Hepatocyte (in vitro differentiated cells): ENCODE measurements around the gene PAPPA2.

Experiments
- EZH2 ChIP-seq: fragments of 200-600 bp; sonication (generic); IDR thresholded peaks from 2 replicates; pipeline ENCODE4 v1.6.1; 2016; ENCODE audit warnings: antibody characterized with exemption, mild to moderate bottlenecking, borderline replicate concordance
- EZH2phosphoT487 ChIP-seq: fragments of 200-600 bp; sonication (generic); IDR thresholded peaks from one replicate; pipeline ENCODE4 v1.6.1; 2018; ENCODE audit warnings: antibody characterized with exemption, mild to moderate bottlenecking, low read depth, moderate library complexity; ENCODE audit not compliant: unreplicated experiment, severe bottlenecking
- TF ChIP-seq, protein P1 (sequence below): fragments of 200-600 bp; sonication (generic); IDR thresholded peaks from 2 replicates; pipeline ENCODE4 v1.5.1; 2016; ENCODE audit warnings: antibody characterized with exemption, mild to moderate bottlenecking; ENCODE audit not compliant: poor library complexity

DNA sequence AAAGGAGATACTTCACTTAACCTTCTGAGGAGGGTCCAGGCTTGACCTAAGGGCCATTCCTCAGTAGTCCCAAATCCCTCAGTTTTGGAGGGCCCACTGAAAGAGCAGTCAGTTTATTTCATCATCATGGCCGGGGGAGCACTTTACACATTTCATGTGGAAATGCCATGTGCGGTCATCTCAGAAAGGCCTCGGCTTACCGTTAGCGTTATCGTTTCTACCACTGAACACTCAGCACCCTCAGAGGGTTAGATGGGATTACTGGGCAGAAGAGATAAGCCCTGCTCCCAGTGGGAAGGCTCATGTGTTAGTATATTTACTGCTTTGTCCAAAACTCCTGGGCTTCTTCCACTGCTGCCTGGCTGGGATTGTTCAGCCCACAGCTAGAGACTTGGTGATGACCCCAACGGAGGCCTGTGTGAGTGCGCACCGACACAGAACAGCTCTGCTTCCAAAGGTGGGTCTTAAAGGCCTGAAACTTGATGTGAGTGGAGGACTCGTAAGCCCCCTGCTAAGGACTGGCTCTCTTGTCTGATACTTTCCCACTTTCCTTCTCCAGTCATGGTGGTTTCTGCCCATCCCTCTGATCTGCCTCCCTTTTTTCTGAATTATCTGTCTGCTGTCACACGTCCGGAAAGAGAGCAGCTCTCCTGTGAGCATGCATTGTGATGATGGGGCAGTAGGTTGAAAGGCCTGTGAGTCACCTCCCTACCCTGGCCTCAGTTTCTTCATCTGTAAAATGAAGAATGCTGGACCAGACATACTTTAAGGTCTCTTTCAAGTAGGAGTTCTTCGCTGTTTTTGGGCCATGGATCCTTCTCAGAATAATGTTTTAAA is 417.0 kb downstream of the PAPPA2 start:
- TF ChIP-seq EZH2 (no peak), EZH2phosphoT487 (no peak)
- TF ChIP-seq, protein P1, sequence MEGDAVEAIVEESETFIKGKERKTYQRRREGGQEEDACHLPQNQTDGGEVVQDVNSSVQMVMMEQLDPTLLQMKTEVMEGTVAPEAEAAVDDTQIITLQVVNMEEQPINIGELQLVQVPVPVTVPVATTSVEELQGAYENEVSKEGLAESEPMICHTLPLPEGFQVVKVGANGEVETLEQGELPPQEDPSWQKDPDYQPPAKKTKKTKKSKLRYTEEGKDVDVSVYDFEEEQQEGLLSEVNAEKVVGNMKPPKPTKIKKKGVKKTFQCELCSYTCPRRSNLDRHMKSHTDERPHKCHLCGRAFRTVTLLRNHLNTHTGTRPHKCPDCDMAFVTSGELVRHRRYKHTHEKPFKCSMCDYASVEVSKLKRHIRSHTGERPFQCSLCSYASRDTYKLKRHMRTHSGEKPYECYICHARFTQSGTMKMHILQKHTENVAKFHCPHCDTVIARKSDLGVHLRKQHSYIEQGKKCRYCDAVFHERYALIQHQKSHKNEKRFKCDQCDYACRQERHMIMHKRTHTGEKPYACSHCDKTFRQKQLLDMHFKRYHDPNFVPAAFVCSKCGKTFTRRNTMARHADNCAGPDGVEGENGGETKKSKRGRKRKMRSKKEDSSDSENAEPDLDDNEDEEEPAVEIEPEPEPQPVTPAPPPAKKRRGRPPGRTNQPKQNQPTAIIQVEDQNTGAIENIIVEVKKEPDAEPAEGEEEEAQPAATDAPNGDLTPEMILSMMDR, result no peak
